Heart left ventricle (tissue), 13 donors: Measurements from ENCODE around the gene INPP4A.

Experiments used
- POLR2A ChIP-seq, 2 donors: fragments of 450-650 bp; IDR thresholded peaks; one replicate each; pipeline ENCODE4 v1.6.1; 2017; ENCODE audit warnings: antibody characterized with exemption in 2 of 2, mild to moderate bottlenecking in 2 of 2, moderate library complexity in 2 of 2
- TF ChIP-seq, protein P1 (sequence below), 12 donors: fragments of 200-600 bp; sonication (generic) in 4 of 12; IDR thresholded peaks; one replicate each; pipeline versions ENCODE4 v1.5.0 to v1.8.0; 2018 to 2022; ENCODE audit warnings: antibody characterized with exemption in 12 of 12, mild to moderate bottlenecking in 5 of 12
- donor health status: ischemic (EF 13 %, LVEDD 7.1; RV severe dilation, severe dysfunction).
- donor health status: DM: no; HTN: yes; CAD: no.
- donor health status: DM: no; HTN: no; CAD: no.
- donor health status: ischemic (EF 25% LVEDD 6.9; RV normal size, moderate dysfunction).
- donor health status: ischemic (EF 25% LVEDD 5.7; RV mildly dilated, moderate dysfunction).
- donor health status: ischemic (EF 35%, LVEDD 5.7; RV mildly dilated, moderate dysfunction).
- donor health status: nonischemic (EF 11% LVEDD 7.7; RV severe dilation, severe dysfunction).
- donor health status: DM: yes; HTN: yes; CAD: no.
- donor health status: PGD.
- donor health status: ischemic (EF 29% LVEDD 5.4; RV normal size, mild dysfunction).
- donor health status: nonischemic (EF 23%, LVEDD 6.1; RV moderate dilation, normal function).

DNA sequence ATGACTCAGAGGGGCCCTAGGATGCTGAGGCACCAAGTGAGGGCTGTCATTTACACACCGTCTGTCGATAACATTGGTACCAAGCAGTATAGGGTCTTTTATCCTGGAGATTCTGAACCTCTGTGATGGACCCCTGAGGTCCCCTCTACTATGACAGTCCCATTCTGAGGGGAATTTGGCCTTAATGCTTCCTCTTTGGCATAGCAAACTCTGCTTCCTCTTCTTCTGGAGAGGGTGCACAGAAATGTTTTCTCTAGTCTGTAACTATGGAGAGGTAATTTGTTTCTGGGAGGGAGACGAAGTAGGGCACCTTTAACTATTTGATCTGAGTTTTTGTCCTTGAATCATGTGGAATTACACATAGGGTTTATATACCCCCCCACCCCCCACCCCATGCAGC, 44.8 kb downstream of the INPP4A start:
- no peak for TF ChIP-seq POLR2A (IDR thresholded peaks at IDR 0.05)
- TF ChIP-seq, protein P1, sequence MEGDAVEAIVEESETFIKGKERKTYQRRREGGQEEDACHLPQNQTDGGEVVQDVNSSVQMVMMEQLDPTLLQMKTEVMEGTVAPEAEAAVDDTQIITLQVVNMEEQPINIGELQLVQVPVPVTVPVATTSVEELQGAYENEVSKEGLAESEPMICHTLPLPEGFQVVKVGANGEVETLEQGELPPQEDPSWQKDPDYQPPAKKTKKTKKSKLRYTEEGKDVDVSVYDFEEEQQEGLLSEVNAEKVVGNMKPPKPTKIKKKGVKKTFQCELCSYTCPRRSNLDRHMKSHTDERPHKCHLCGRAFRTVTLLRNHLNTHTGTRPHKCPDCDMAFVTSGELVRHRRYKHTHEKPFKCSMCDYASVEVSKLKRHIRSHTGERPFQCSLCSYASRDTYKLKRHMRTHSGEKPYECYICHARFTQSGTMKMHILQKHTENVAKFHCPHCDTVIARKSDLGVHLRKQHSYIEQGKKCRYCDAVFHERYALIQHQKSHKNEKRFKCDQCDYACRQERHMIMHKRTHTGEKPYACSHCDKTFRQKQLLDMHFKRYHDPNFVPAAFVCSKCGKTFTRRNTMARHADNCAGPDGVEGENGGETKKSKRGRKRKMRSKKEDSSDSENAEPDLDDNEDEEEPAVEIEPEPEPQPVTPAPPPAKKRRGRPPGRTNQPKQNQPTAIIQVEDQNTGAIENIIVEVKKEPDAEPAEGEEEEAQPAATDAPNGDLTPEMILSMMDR (IDR thresholded peaks at IDR 0.05), result no peak
